H9 (cell line): ENCODE measurements around the gene TMEM39A. TPM values are rescaled to one million over a fixed set of nuclear protein-coding genes. Genes with fewer than 3 reads are reported as not detected.

Experiments used
- DNase-seq: peaks from one replicate; pipeline ENCODE4 v3.0.0-alpha.2; 2017
- H2AFZ ChIP-seq: one replicate; pipeline ENCODE4 v1.6.1; 2013; ENCODE audit warnings: mild to moderate bottlenecking, low read length, control low read depth, moderate library complexity
- H2AK5ac ChIP-seq: 2 replicates; pipeline ENCODE4 v1.6.1; 2013; ENCODE audit warnings: low read length, control low read depth, mixed read lengths; ENCODE audit not compliant: insufficient read length
- H2BK120ac ChIP-seq: one replicate; pipeline ENCODE4 v1.6.1; 2013; ENCODE audit warnings: low read depth, mild to moderate bottlenecking, low read length, control low read depth, inconsistent platforms; ENCODE audit not compliant: poor library complexity, severe bottlenecking
- H2BK12ac ChIP-seq: 2 replicates; pipeline ENCODE4 v1.6.1; 2013; ENCODE audit warnings: low read length, control low read depth, mixed read lengths, low read depth; ENCODE audit not compliant: insufficient read length
- H2BK15ac ChIP-seq: 2 replicates; pipeline ENCODE4 v1.6.1; 2013; ENCODE audit warnings: low read depth, low read length, control low read depth
- H2BK20ac ChIP-seq: one replicate; pipeline ENCODE4 v1.6.1; 2013; ENCODE audit warnings: low read depth, mild to moderate bottlenecking, low read length, control low read depth, inconsistent platforms; ENCODE audit not compliant: poor library complexity, severe bottlenecking
- H2BK5ac ChIP-seq: 2 replicates; pipeline ENCODE4 v1.6.1; 2013; ENCODE audit warnings: low read length, control low read depth, mixed read lengths; ENCODE audit not compliant: insufficient read length
- H3K14ac ChIP-seq: 2 replicates; pipeline ENCODE4 v1.6.1; 2013; ENCODE audit warnings: low read length, control low read depth; ENCODE audit not compliant: insufficient read depth
- H3K18ac ChIP-seq: 2 replicates; pipeline ENCODE4 v1.6.1; 2013; ENCODE audit warnings: low read depth, mild to moderate bottlenecking, mixed read lengths, low read length, control low read depth; ENCODE audit not compliant: insufficient read length
- H3K23ac ChIP-seq: 2 replicates; pipeline ENCODE4 v1.6.1; 2013; ENCODE audit warnings: low read length, control low read depth, mixed read lengths, low read depth; ENCODE audit not compliant: insufficient read length
- H3K23me2 ChIP-seq: 2 replicates; pipeline ENCODE4 v1.6.1; 2013; ENCODE audit warnings: low read depth, mild to moderate bottlenecking, mixed read lengths, low read length, control low read depth; ENCODE audit not compliant: insufficient read length, poor library complexity, severe bottlenecking
- H3K27ac ChIP-seq: 2 replicates; pipeline ENCODE4 v1.5.1; 2013; ENCODE audit warnings: low read length, control low read depth, mixed read lengths, low read depth; ENCODE audit not compliant: insufficient read length
- H3K27me3 ChIP-seq: 2 replicates; pipeline ENCODE4 v1.6.1; 2013; ENCODE audit warnings: low read length, control low read depth, inconsistent platforms; ENCODE audit not compliant: insufficient read depth
- H3K4ac ChIP-seq: 2 replicates; pipeline ENCODE4 v1.6.1; 2013; ENCODE audit warnings: low read depth, mild to moderate bottlenecking, control low read depth, inconsistent platforms, low read length, moderate library complexity
- H3K4me1 ChIP-seq: 2 replicates; pipeline ENCODE4 v1.6.1; 2013; ENCODE audit warnings: low read length, control low read depth, inconsistent platforms; ENCODE audit not compliant: insufficient read depth
- H3K4me2 ChIP-seq: 2 replicates; pipeline ENCODE4 v1.6.1; 2013; ENCODE audit warnings: low read length, control low read depth, mixed read lengths; ENCODE audit not compliant: insufficient read length, insufficient read depth
- H3K56ac ChIP-seq: 2 replicates; pipeline ENCODE4 v1.6.1; 2013; ENCODE audit warnings: low read depth, mild to moderate bottlenecking, mixed read lengths, low read length, control low read depth; ENCODE audit not compliant: insufficient read length
- H3K79me1 ChIP-seq: 2 replicates; pipeline ENCODE4 v1.6.1; 2013; ENCODE audit warnings: low read depth, mild to moderate bottlenecking, moderate library complexity, low read length, control low read depth, inconsistent platforms; ENCODE audit not compliant: insufficient read depth, poor library complexity, severe bottlenecking
- H3K79me2 ChIP-seq: 2 replicates; pipeline ENCODE4 v1.6.1; 2013; ENCODE audit warnings: low read length, control low read depth, inconsistent platforms; ENCODE audit not compliant: insufficient read depth
- H3K9ac ChIP-seq: 2 replicates; pipeline ENCODE4 v1.6.1; 2013; ENCODE audit warnings: low read length, control low read depth, mixed read lengths; ENCODE audit not compliant: insufficient read length; ENCODE audit errors: extremely low read depth
- H3K9me3 ChIP-seq: one replicate; pipeline ENCODE4 v1.6.1; 2013; ENCODE audit warnings: low read depth, low read length, inconsistent platforms; ENCODE audit not compliant: control insufficient read depth
- H3T11ph ChIP-seq: one replicate; pipeline ENCODE4 v1.6.1; 2013; ENCODE audit warnings: mild to moderate bottlenecking, low read length, control low read depth, inconsistent platforms
- H4K20me1 ChIP-seq: one replicate; pipeline ENCODE4 v1.6.1; 2013; ENCODE audit not compliant: control insufficient read depth, insufficient read length, insufficient read depth
- H4K5ac ChIP-seq: 2 replicates; pipeline ENCODE4 v1.6.1; 2013; ENCODE audit warnings: low read depth, mild to moderate bottlenecking, mixed read lengths, low read length, control low read depth; ENCODE audit not compliant: insufficient read length
- H4K8ac ChIP-seq: replicated peaks from 2 replicates; pipeline ENCODE4 v1.6.1; 2013; ENCODE audit warnings: low read length, control low read depth, mixed read lengths, low read depth; ENCODE audit not compliant: insufficient read length
- H4K91ac ChIP-seq: 2 replicates; pipeline ENCODE4 v1.6.1; 2013; ENCODE audit warnings: low read depth, mild to moderate bottlenecking, moderate library complexity, mixed read lengths, low read length, control low read depth; ENCODE audit not compliant: insufficient read length
- H3K27ac Mint-ChIP-seq, 3 experiments: 2 replicates in 2 of 3; 3 replicates in 1 of 3; pipeline ENCODE4 v1.8.0; 2020 to 2021; ENCODE audit warnings: mixed read lengths in 3 of 3, mild to moderate bottlenecking in 1 of 3, moderate library complexity in 1 of 3
- H3K27me3 Mint-ChIP-seq: 2 replicates; pipeline ENCODE4 v1.8.0; 2021; ENCODE audit warnings: low read depth, mild to moderate bottlenecking, moderate library complexity, mixed read lengths
- H3K36me3 Mint-ChIP-seq, 3 experiments: 2 replicates in 2 of 3; 3 replicates in 1 of 3; pipeline ENCODE4 v1.8.0; 2020 to 2021; ENCODE audit warnings: low read depth in 3 of 3, mixed read lengths in 3 of 3; ENCODE audit not compliant: insufficient read depth in 1 of 3
- H3K4me1 Mint-ChIP-seq, 2 experiments: 2 replicates each; pipeline ENCODE4 v1.8.0; 2020; ENCODE audit warnings: mixed read lengths in 2 of 2
- H3K4me3 Mint-ChIP-seq, 2 experiments: 2 replicates in 1 of 2; 3 replicates in 1 of 2; pipeline ENCODE4 v1.8.0; 2020 to 2021; ENCODE audit warnings: mild to moderate bottlenecking in 2 of 2, mixed read lengths in 2 of 2, moderate library complexity in 1 of 2
- H3K9me3 Mint-ChIP-seq, 2 experiments: 2 replicates in 1 of 2; 3 replicates in 1 of 2; pipeline ENCODE4 v1.8.0; 2020; ENCODE audit warnings: mild to moderate bottlenecking in 2 of 2, mixed read lengths in 2 of 2, moderate library complexity in 1 of 2
- WGBS: extraction: QIAGEN DNeasy Blood & Tissue Kit; methylation state at CpG from one replicate; pipeline ENCODE4 v1.1.7; 2013; ENCODE audit warnings: missing lambda C conversion rate, low lambda C conversion rate, mixed read lengths; ENCODE audit not compliant: insufficient read length; ENCODE audit errors: extremely low coverage; 5-methylcytosine and 5-hydroxymethylcytosine counted together
- total RNA-seq: library from RNA; stranded (reverse); gene quantifications from 2 replicates; pipeline ENCODE4 v1.2.1, GENCODE V29; 2021
- TF ChIP-seq, protein P1 (sequence below): fragments of 200-600 bp; sonication (generic); conservative IDR thresholded peaks from 3 replicates; pipeline ENCODE4 v1.8.0; 2021; ENCODE audit warnings: antibody characterized with exemption, mild to moderate bottlenecking

Gene TMEM39A
- total RNA-seq, 1 experiment from 2014 or later, result 45.0 TPM

DNA sequence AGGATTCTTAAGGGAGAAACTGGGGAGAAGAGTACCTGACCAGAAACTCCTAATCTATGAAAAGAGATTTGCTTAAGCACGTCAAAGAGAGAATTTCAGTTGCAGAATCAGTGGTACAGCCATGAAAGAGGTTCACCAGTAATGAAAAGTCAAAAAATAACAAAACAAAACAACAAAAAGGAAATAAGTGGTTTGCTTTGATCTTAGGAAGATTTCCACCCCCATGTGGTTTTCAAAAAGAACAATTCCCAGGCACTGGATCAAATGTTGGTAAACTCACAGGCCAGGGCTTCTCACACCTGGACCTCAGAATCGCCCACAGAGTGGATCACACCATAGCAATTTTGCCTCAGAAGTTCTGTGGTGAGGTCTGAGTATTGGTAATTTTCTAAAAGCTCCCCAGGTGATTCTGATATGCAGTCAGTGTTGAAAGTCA is 67.5 kb downstream of the TMEM39A start:
- no peak overlapping the region for H3T11ph ChIP-seq
- H3K9me3 Mint-ChIP-seq, result no peaks in the 10 kb centered on the region
- H3K27me3 ChIP-seq, result no peaks in the 10 kb centered on the region
- H3K4me1 ChIP-seq, result peaks cover 11% of the 10 kb centered on the region; the same call in 1 of the 2 replicates
- no peak overlapping the region for H2BK120ac ChIP-seq
- H3K23ac ChIP-seq, result no peak overlapping the region
- no peak overlapping the region for H2BK20ac ChIP-seq
- no peak overlapping the region for H3K56ac ChIP-seq
- no peaks in the 10 kb centered on the region for H3K79me1 ChIP-seq
- H3K79me2 ChIP-seq, result no peaks in the 10 kb centered on the region
- no CpG with 5 or more reads among the region's 2 CpGs for WGBS
- no peak overlapping the region for H3K14ac ChIP-seq
- no peak overlapping the region for H2AK5ac ChIP-seq
- no peak overlapping the region for H2BK12ac ChIP-seq
- TF ChIP-seq, protein P1, sequence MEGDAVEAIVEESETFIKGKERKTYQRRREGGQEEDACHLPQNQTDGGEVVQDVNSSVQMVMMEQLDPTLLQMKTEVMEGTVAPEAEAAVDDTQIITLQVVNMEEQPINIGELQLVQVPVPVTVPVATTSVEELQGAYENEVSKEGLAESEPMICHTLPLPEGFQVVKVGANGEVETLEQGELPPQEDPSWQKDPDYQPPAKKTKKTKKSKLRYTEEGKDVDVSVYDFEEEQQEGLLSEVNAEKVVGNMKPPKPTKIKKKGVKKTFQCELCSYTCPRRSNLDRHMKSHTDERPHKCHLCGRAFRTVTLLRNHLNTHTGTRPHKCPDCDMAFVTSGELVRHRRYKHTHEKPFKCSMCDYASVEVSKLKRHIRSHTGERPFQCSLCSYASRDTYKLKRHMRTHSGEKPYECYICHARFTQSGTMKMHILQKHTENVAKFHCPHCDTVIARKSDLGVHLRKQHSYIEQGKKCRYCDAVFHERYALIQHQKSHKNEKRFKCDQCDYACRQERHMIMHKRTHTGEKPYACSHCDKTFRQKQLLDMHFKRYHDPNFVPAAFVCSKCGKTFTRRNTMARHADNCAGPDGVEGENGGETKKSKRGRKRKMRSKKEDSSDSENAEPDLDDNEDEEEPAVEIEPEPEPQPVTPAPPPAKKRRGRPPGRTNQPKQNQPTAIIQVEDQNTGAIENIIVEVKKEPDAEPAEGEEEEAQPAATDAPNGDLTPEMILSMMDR, result no peak
- H3K4me1 Mint-ChIP-seq, result peaks cover 24% of the 10 kb centered on the region in 2 experiments
- H2AFZ ChIP-seq, result no peak overlapping the region
- H4K5ac ChIP-seq, result no peak overlapping the region
- H3K4me3 Mint-ChIP-seq, result no peak overlapping the region
- no peak overlapping the region for H3K18ac ChIP-seq
- H4K20me1 ChIP-seq, result no peaks in the 10 kb centered on the region
- H2BK15ac ChIP-seq, result no peak overlapping the region
- H3K27me3 Mint-ChIP-seq, result no peaks in the 10 kb centered on the region; the same call in 1 of the 2 replicates
- peak overlapping the region in 1 of 3 experiments; percentile 20; a peak in 1 of 7 replicates for H3K27ac Mint-ChIP-seq
- H4K91ac ChIP-seq, result no peak overlapping the region
- H3K23me2 ChIP-seq, result no peaks in the 10 kb centered on the region
- no peak overlapping the region for H3K9ac ChIP-seq
- H2BK5ac ChIP-seq, result no peak overlapping the region
- H3K27ac ChIP-seq, result no peak overlapping the region
- H3K36me3 Mint-ChIP-seq, result no peaks in the 10 kb centered on the region; a peak in 3 of 7 replicates
- no peaks in the 10 kb centered on the region for H3K9me3 ChIP-seq
- no peak overlapping the region for H4K8ac ChIP-seq
- no peak overlapping the region for H3K4me2 ChIP-seq
- no peak overlapping the region for H3K4ac ChIP-seq
- no peak for DNase-seq
